Karpas-422 (cell line): Measurements from ENCODE around the gene KLF15. TPM values are rescaled to one million over a fixed set of nuclear protein-coding genes. Genes with fewer than 3 reads are reported as not detected.

Source experiments
- DNase-seq: peaks from one replicate; pipeline ENCODE4 v3.0.0-alpha.2; 2015
- H2AFZ ChIP-seq: fragments of 200-600 bp; sonication (generic); 2 replicates; pipeline ENCODE4 v1.6.1; 2014; ENCODE audit warnings: antibody characterized with exemption, low read length, mixed read lengths
- H3K27ac ChIP-seq: fragments of 200-600 bp; sonication (generic); 2 replicates; pipeline ENCODE4 v1.5.1; 2014; ENCODE audit warnings: mild to moderate bottlenecking, low read length, moderate library complexity
- H3K27me3 ChIP-seq: fragments of 200-600 bp; sonication (generic); 2 replicates; pipeline ENCODE4 v1.6.1; 2014; ENCODE audit warnings: low read length, mixed read lengths
- H3K36me3 ChIP-seq: fragments of 200-600 bp; sonication (generic); 2 replicates; pipeline ENCODE4 v1.6.1; 2014; ENCODE audit warnings: low read length, mixed read lengths; ENCODE audit not compliant: insufficient read depth
- H3K4me1 ChIP-seq: fragments of 200-600 bp; sonication (generic); 2 replicates; pipeline ENCODE4 v1.6.1; 2014; ENCODE audit warnings: mild to moderate bottlenecking, low read length, mixed read lengths
- H3K4me2 ChIP-seq: fragments of 200-600 bp; sonication (generic); 2 replicates; pipeline ENCODE4 v1.6.1; 2014; ENCODE audit warnings: low read length, low read depth, mild to moderate bottlenecking; ENCODE audit not compliant: poor library complexity, severe bottlenecking
- H3K4me3 ChIP-seq: fragments of 200-600 bp; sonication (generic); 2 replicates; pipeline ENCODE4 v1.5.1; 2014; ENCODE audit warnings: mild to moderate bottlenecking, antibody characterized with exemption, low read length, mixed read lengths
- H3K79me2 ChIP-seq: fragments of 200-600 bp; sonication (generic); 2 replicates; pipeline ENCODE4 v1.6.1; 2014; ENCODE audit warnings: mild to moderate bottlenecking, low read length, mixed read lengths
- H3K9ac ChIP-seq: fragments of 200-600 bp; sonication (generic); 2 replicates; pipeline ENCODE4 v1.6.0; 2014; ENCODE audit warnings: low read length
- H3K9me2 ChIP-seq: fragments of 200-600 bp; sonication (generic), shearing (Covaris generic); replicated peaks from 2 replicates; pipeline ENCODE4 v1.6.0; 2014; ENCODE audit warnings: mild to moderate bottlenecking, low read length, moderate library complexity; ENCODE audit not compliant: insufficient read depth
- H3K9me3 ChIP-seq: fragments of 300-700, 200-600 bp; sonication (generic); 2 replicates; pipeline ENCODE4 v1.6.1; 2014; ENCODE audit warnings: low read length, mixed read lengths
- H4K20me1 ChIP-seq: fragments of 200-600 bp; sonication (generic); 2 replicates; pipeline ENCODE4 v1.6.1; 2014; ENCODE audit warnings: mild to moderate bottlenecking, antibody characterized with exemption, low read length, low read depth; ENCODE audit not compliant: insufficient read depth
- total RNA-seq: library from RNA; depleted of rRNA; stranded (reverse); fragments of >200 nt; shearing (Covaris generic); gene quantifications from 2 replicates; pipeline ENCODE4 v1.2.3, GENCODE V29; 2014; ENCODE audit warnings: low replicate concordance

KLF15 gene
- total RNA-seq, 1 experiment from 2014 or later = not detected

DNA sequence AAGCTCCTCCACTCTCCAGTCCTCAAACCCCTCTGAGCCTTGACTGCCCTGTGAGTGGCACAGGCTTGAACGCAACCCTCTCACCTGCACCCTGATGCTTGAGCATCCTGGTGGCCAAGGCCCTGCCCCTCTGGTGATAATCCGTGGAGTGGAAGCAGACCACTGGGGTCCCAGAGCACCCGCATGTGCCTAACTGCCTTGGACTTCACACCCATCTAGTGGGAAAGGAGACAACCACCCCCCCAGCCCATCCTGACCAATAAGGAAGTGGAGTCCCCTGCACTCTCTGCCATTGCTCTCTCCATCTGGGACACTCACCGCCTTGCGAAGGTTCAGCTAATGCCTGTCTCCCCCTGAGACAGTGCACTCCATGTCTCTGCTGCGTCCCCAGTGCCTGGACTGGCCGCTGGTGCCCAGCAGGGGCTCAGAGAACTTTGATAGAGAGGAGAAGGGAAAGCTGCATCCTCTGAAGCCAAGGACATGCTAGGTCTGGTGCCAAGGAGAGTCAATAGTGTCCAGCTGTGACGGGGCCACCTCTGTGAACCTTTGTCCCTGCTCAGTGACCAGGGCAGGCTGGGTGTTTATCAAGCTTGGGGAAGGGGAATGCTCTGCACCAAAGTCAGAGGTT is 3.4 kb downstream of the KLF15 start:
- Histone ChIP-seq H3K27me3 (no peaks in the 10 kb centered on the region), H3K79me2 (no peaks in the 10 kb centered on the region), H3K4me1 (no peaks in the 10 kb centered on the region), H3K9me3 (no peaks in the 10 kb centered on the region), H3K9me2 (no peaks in the 10 kb centered on the region), H3K4me2 (no peak overlapping the region), H3K4me3 (no peak overlapping the region), H3K36me3 (no peaks in the 10 kb centered on the region), H3K9ac (no peak overlapping the region), H2AFZ (no peak overlapping the region), H4K20me1 (no peaks in the 10 kb centered on the region), H3K27ac (no peak overlapping the region)
- no peak for DNase-seq

DNA sequence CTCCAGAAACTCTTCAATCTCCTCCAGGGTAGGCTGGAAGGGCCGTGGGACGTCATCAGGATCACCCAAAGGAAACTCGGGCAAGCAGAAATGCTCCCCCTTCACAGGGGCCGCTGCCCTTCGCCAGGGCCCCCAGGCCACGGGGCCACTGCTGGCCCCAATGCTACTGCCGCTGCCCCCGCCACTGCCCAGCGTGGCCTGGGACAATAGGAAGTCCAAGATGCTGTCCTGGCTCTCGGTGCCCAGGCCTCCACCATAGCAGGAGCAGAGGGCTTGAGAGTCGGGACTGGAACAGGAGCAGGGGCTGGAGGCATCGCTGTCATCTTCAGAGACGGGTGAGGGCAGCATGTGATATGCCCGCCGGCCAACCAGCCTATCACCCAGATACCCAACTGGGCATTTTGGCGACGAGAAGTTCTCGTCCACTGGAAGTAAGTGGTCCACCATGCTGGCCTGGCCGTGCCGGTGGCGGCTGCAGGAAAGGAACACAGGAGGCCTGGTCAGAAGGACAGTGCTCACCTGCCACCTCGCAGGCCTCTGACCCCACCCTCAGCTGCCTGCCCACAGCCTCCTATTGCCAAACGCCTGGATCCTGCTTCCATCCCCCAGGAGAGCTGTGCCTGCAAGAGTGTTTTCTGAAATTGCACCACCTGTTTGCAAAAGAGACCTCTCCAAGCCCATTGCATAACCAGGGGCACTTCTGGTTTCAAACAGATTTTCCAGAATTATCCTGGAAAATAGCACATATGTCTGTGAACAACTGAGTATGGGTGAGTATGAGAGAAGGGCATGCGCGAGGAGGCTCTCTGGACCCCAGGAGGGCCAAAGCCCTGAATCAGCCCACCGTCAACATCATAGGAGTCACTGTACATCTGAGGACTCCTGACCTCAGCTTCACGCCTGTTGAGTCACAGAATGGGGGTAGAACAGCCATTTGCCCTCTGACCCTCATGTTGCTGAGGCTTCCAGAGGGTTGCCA is 4.4 kb downstream of the KLF15 start:
- Histone ChIP-seq H3K9ac (no peak overlapping the region), H3K4me1 (no peaks in the 10 kb centered on the region), H4K20me1 (no peaks in the 10 kb centered on the region), H3K36me3 (no peaks in the 10 kb centered on the region), H3K79me2 (no peaks in the 10 kb centered on the region), H3K4me3 (no peak overlapping the region), H3K4me2 (no peak overlapping the region), H2AFZ (no peak overlapping the region), H3K27me3 (no peaks in the 10 kb centered on the region), H3K27ac (no peak overlapping the region), H3K9me2 (no peaks in the 10 kb centered on the region), H3K9me3 (no peaks in the 10 kb centered on the region)
- DNase-seq = no peak

DNA sequence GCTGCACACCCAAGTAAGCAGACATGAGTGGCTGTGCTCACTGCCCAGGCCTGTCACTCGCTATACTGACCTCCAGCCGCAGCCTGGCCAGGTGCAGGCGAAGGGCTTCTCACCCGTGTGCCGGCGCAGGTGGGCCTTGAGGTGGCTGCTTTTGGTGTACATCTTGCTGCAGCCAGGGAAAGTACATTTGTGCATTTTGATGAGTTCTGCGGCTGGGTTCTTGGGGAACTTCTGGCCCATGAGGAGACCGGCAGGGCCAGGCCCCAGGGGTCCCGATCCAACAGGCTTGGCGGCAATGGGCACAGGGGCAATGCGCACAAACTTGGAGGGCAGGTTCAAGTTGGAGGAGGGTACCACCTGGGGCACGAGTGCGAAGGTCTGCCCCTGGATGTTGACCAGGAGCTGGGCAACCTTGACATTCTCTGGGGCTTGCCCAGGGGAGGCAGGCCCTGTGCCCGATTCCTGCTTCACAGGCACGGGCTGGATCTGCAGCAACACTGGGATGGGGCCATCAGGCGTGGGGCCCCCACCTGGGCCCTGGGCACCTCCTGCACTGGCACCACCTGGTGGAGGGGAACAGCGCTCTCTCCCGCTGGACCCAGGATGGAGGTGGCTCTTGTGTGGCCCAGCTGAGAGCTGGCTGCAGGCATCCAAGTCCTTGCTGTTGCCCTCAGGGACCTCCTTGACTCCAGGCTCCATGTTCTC is 5.3 kb downstream of the KLF15 start:
- H4K20me1 ChIP-seq = no peaks in the 10 kb centered on the region
- DNase-seq = no peak
- H3K4me1 ChIP-seq = no peaks in the 10 kb centered on the region
- H3K4me3 ChIP-seq = no peak overlapping the region
- no peaks in the 10 kb centered on the region for H3K79me2 ChIP-seq
- H3K36me3 ChIP-seq = no peaks in the 10 kb centered on the region
- H3K9me3 ChIP-seq = no peaks in the 10 kb centered on the region
- H3K9ac ChIP-seq = no peak overlapping the region
- no peak overlapping the region for H2AFZ ChIP-seq
- no peaks in the 10 kb centered on the region for H3K27me3 ChIP-seq
- no peak overlapping the region for H3K4me2 ChIP-seq
- no peaks in the 10 kb centered on the region for H3K9me2 ChIP-seq
- H3K27ac ChIP-seq = no peak overlapping the region

DNA sequence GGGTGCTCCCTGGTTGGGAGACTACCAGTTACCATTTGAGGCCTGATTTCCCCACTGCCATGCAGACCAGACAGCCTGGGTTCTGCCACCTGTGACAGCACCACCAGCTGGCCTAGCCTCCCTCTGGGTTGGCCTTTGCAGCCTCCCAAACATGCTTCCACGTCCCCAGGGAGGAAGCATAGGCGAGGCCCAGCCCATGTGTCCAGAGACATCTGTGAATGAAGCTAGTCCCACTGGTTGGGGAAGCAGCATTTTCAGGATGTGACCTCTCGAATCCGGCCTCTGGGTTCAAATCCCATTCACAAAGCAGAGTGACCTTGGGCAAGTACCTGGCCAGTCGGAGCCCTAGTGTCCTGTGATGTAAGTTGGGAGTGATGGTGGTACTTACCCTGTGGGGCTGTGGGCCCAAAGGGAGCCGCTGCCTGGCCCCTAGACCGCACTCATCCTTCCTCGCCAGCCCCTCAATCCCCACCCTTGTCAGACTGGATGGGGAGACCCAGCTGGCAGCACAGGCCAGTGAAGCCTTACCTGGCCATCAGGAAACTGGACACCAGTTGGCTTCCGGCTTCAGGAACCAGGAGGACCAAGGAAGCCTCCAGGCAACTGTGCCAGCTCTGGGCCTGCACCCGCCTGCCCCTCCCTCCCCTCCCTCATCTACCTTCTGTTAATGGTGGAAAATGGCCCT is 6.0 kb downstream of the KLF15 start:
- Histone ChIP-seq H3K9ac (no peak overlapping the region), H3K9me2 (no peaks in the 10 kb centered on the region), H3K79me2 (no peaks in the 10 kb centered on the region), H2AFZ (no peak overlapping the region), H3K27me3 (no peaks in the 10 kb centered on the region), H3K36me3 (no peaks in the 10 kb centered on the region), H3K4me2 (no peak overlapping the region), H3K4me3 (no peak overlapping the region), H3K9me3 (no peaks in the 10 kb centered on the region), H3K27ac (no peak overlapping the region), H4K20me1 (no peaks in the 10 kb centered on the region), H3K4me1 (no peaks in the 10 kb centered on the region)
- DNase-seq = no peak

DNA sequence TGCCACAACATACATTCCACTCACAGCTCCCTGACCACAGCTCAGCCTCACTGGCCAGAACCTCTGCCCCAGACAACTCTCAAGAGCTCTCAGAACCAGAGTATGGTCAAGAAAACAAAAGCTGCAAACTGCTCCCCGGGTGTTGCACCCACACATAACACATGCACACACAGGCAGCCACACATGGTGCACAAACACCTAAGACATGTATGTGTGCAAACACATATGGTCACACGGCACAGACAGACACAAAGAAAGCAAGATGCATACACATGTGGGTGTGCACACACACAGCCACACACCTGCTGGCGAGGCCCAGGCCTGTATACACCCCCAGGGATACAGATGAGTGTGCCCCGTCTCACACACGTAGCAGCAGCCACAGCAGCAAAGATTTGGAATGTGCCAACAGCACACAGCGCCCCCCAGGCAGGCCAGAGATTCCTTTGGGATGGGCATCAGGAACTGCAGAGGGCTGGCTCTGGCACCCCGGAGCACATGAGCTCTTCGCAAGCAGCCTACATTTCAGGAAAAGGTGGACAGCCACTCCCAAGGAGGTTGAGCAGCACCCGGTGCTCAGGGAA is 6.6 kb downstream of the KLF15 start:
- Histone ChIP-seq H3K9me2 (no peaks in the 10 kb centered on the region), H2AFZ (no peak overlapping the region), H3K4me3 (no peak overlapping the region), H4K20me1 (no peaks in the 10 kb centered on the region), H3K4me1 (no peaks in the 10 kb centered on the region), H3K36me3 (no peaks in the 10 kb centered on the region), H3K27ac (no peak overlapping the region), H3K79me2 (no peaks in the 10 kb centered on the region), H3K4me2 (no peak overlapping the region), H3K27me3 (no peaks in the 10 kb centered on the region), H3K9me3 (no peaks in the 10 kb centered on the region), H3K9ac (no peak overlapping the region)
- no peak for DNase-seq

DNA sequence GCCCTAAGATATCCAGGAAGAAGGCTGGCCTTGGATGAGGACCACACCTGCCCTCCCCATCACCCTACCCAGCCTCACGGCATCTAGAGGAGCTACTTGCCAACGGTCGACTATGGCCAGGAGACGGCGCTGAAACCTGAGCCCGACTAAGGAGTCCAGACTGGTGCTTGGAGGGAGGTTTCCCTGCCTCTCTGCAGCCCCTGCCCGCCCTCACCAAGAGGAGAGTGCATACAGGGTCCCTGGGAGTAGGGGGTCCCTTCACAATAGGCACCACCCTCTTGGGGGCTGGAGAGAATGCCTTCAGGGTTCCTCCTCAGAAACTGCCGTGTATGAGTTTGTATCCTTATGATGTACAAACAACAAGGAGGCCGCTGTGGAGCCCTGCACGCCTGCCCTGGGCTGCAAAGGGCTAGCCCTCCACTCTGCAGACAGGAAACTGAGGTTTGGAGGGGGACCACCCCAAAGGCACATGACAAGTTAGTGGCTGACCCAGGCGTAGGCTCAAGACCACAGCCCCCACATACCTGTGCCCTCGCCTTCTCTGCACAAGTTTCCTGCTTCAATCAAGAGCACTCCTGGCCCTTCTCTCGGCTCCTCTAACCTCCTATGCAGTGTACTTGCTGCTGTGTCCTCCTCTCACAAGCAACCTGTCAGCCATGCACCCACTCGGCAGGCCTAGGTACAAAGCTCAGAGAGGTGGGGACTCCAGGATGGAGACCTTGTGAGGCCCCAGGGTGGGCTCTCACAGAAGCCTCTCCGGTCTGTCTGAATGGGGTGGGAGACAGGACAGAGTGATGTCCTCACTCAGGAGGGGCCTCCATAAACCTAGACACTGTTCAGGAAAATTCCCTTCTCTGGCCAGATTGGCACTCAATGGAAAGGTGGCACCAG is 7.4 kb downstream of the KLF15 start:
- Histone ChIP-seq H3K4me3 (no peak overlapping the region), H3K9ac (no peak overlapping the region), H3K36me3 (no peaks in the 10 kb centered on the region), H2AFZ (no peak overlapping the region), H3K79me2 (no peaks in the 10 kb centered on the region), H3K9me3 (no peaks in the 10 kb centered on the region), H3K27me3 (no peaks in the 10 kb centered on the region), H3K9me2 (no peaks in the 10 kb centered on the region), H4K20me1 (no peaks in the 10 kb centered on the region), H3K4me1 (no peaks in the 10 kb centered on the region), H3K4me2 (no peak overlapping the region), H3K27ac (no peak overlapping the region)
- no peak for DNase-seq

DNA sequence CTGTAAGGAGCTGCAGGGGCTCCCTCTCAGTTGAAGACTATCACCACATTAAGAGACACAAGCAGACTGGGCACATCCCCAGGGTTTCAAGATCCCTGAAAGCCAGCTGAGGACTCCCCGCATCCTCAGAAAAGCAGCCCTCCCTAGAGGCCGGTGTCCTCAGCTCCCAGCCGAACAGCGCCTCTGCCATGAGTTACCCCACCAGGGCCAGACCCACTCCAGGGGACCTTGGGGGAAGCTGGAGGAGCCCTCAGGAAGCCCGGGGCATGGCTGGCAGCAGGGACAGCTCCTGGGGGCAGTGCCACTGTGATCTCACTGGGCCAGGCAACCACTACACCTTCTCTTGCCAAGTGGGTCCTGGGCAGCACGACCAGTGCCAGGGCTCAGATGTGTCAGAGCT is 8.1 kb downstream of the KLF15 start:
- Histone ChIP-seq H3K36me3 (no peaks in the 10 kb centered on the region), H3K9me2 (no peaks in the 10 kb centered on the region), H3K27me3 (no peaks in the 10 kb centered on the region), H3K9me3 (no peaks in the 10 kb centered on the region), H2AFZ (no peak overlapping the region), H4K20me1 (no peaks in the 10 kb centered on the region), H3K4me3 (no peak overlapping the region), H3K27ac (no peak overlapping the region), H3K9ac (no peak overlapping the region), H3K4me2 (no peak overlapping the region), H3K4me1 (no peaks in the 10 kb centered on the region), H3K79me2 (no peaks in the 10 kb centered on the region)
- no peak for DNase-seq
